NCI-H345 treated with DMSO at 0.1 percent for 48 hours (cell line): Measurements from ENCODE around the gene GAS2L2.
A peak's percentile ranks its signal among the peaks of the same experiment; 100 is the strongest.

Source experiments
- DNase-seq: peaks from one replicate; lab custom pipeline; 2025; ENCODE audit not compliant: unreplicated experiment; lab: John Stamatoyannopoulos, UW

GAS2L2 gene

DNA sequence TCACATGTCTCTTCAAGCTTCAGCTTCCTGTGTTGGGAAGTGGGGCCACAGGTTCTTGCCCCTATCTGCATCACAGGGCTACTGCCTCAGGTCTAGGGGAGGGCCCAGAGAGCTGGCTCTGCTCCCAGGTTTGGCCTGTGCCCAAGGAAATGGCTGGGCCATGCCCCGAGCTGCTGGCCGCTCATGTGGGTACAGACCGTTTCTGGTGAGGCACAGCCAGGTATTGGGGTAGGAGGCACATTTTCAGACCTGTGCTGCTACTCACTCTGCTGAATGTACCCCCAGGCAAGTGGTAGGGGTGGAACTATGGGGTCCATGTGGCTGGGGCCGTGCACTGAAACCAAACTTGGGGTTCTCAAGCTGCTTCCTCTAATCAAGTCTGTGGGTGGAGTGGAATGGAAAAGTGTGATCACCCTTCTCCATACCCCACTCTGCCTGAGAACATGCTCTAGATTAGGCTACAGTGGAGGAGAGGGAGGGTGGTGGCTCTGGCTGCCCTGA, 4.6 kb downstream of the GAS2L2 start:
- no peak for DNase-seq

DNA sequence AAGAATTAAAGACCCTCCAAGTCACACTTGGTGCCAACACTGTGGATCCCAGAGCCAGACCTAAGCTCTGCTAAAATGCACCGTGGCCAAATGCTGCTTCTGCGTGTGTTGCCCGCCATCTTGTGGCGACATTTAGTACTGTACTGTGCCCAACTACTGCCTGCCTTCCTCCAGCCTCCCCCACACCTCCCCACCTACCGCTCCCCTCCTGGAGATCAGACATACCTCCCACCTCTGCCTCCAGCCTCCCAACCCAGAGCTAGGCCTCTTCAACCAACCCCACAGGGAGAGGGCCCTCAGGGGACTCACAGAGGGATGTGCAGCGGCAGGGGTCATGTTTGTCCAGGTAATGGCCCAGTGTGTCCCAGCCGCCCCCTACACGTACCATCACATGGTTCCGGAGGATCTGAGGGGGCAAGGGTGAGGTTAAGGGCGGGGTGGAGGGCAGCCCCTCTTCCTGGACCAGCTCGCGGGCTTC, 5.5 kb downstream of the GAS2L2 start:
- peak; percentile 52 for DNase-seq

DNA sequence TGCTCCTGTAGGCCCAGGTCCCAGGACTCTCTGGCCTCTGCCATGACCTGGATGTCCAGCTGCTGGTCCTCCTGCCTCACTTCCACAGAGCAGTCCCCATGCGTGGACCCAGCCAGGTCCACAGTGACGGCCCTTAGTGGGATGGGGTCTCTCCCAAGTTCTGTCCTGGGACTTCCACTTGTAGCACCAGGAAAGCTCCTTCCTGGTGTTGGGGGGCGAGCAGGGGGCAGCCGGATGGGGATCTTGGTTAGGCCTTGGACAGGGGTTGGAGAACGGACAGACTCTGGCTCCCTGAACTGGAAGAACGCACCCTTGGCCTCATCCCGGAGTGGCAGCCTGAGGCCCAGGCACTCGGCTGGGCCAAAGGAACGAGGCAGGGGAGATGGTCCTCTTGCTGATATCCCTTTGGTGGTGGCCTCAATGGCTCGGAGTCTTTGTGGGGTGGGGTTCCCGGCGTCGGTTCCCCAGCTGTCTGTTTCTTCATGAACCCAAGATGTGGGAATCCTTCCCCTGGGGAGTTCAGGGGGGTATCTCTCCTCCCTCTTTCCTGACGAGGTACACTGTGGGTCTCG, 7.2 kb downstream of the GAS2L2 start:
- DNase-seq, result no peak

DNA sequence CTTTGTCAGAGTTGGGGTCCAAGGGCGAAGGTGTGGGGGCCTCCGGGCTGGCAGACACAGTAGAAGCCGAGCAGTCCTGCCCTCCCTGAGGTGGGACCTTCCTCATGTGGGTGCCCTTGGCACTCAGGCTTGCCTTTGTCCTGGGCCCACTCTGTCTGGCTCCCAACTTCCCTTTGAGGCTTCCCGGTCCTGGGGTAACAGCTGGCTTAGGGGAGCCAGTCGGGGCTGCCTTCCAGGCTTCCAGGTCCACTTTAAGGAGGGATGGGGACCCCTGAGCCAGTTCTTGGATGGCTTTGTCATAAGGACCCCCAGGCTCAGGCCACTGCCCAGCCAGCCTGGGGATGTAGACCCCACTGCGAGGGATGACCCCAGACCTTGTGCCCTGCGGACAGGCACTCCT, 7.8 kb downstream of the GAS2L2 start:
- no peak for DNase-seq

DNA sequence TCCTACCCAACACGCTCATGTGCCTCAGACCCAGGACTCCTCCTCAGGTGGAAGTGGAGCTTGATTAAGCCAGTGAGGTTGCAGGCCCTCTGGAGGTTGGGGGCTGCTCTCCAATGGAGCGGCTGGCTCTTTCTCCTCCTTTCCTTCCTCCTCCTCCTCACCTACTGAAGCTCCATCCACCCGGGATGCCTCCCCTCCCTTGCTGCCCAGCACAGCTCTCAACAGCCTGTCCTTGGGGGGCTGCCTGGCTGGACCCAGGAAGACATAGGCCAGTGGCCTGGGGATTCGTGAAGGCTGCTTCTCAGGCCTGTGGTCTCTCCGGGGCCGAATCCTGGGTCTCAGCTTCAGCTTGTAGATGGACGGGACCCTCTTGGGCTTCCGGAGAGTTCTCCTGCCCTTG, 8.2 kb downstream of the GAS2L2 start:
- DNase-seq, result no peak

DNA sequence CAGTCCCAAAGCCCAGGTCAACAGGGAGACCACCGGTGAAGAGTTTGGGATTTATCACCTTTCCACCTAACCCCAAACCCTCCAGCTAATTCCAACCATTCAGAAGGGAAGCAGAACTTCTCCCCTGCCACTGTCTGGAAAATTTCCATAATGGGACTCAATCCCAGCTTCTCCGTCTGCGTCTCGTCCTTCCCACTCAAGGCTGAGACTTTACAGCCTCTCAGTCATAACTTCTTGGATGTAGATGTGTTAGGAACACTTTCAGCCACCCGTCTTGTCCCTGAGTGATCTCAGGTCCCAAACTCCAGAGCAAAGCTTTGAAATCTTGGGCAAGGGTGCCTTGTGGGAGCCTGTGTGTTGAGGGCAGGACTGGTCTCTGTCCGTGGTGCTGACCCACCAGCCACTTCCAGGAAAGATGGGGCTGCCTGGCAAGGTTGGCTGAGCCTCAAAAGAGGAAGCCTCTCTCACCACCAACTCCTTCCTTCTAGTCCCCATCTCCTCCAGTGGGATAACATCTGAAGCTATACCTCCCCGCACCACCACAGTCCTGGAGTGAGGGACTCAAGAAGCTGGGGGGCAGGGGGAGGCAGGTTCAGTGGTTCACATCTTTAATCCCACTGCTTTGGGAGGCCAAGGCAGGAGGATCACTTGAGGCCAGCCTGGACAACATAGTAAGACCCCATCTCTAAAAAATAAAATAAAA, 9.3 kb downstream of the GAS2L2 start:
- DNase-seq, result no peak

DNA sequence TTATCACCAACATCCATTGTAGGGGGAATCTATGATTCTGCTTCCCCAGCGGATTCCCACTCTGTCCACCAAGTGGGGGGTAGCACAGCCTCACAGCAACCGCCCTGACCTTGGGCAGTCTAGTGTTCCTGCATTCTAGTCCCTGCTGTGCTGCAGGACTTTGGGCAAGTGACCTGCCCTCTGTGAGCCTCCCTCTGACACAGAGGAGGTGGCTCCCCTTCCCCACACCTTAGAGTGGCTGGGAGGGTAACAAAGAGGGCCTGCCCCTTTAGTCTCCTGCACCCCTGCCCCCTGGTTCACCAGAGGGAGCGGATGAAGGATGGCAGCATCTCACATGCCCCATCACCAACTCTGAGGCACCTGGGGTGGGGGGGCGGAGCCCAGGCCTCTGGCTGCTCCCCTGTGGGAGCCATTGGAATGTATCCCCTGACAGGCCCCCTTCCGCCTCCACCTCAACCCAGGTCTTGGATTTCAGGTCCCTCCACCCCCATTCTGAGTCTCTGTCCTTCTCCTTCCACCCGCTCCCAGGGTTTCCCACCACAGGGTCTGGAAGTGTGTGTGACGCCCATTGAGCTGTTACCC, 10.1 kb downstream of the GAS2L2 start:
- DNase-seq, result no peak

DNA sequence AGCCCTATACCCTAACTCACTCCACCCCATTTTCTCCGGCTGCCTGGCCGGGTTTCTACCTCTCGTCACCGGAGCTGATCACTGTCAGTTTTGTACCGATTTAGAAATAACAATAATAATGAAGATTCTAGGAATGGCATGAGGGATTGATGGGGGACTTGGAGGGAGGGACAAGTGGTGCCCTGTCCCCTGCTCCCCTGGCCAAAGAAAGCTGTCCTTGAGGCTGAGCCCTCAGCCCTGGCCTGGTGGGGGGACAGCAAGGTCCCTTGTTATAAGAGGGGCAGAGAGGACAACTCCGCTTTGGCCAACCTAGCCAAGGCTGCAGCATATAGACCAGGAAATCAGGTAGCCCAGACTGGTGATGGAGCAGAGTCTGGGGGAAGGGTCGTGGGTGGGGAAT, 10.5 kb downstream of the GAS2L2 start:
- no peak for DNase-seq

DNA sequence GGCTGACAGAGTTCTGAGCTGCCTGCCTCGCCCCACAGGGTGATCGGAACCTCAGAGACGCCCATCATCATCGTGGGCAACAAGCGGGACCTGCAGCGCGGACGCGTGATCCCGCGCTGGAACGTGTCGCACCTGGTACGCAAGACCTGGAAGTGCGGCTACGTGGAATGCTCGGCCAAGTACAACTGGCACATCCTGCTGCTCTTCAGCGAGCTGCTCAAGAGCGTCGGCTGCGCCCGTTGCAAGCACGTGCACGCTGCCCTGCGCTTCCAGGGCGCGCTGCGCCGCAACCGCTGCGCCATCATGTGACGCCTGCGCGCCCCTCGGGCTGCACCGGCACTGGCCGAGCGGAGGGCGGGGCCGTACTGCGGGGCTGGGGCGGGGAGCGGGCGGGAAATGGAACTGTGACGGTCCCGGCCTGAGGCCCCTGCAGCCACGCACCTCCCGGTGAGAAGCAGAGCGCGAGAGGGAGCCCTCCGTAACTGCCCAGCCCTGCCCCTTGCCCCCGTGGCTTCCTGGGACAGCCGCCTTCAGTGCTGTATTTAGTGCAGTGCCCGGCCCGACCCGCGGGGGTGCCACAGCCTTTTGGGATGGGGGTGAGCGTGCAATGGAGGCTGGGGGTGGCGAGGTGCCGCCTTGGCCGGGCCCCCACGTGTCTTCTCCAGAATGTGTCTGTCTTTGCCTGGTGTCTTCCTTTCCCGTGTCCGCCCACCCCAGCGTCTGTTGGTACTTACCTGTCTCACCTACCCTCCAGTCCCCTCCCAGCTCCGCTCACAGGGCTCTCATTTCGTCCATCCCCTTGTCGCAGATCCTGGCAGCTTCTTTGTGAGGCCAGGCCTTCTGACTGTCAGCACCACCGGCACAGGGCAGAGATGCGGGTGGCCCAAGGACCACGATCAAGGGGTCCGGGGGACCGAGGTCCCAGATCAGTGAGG, 11.8 kb downstream of the GAS2L2 start:
- no peak for DNase-seq

DNA sequence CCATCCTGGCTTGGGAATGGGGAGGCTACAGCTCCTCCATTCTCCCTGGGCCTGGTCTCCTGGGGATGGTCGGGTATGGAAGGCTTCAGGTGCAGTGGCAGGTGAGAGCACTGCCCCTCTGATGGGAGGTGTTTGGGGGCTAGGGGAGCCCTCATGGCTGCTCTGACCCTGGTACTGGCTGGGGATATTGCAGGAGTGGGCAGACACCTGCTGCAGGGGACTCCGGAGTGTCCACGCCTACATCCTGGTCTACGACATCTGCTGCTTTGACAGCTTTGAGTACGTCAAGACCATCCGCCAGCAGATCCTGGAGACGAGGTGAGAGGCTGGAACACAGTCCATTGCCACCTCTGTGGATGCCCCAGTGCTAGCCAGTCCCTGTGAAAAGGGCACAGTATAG, 12.8 kb downstream of the GAS2L2 start:
- no peak for DNase-seq

DNA sequence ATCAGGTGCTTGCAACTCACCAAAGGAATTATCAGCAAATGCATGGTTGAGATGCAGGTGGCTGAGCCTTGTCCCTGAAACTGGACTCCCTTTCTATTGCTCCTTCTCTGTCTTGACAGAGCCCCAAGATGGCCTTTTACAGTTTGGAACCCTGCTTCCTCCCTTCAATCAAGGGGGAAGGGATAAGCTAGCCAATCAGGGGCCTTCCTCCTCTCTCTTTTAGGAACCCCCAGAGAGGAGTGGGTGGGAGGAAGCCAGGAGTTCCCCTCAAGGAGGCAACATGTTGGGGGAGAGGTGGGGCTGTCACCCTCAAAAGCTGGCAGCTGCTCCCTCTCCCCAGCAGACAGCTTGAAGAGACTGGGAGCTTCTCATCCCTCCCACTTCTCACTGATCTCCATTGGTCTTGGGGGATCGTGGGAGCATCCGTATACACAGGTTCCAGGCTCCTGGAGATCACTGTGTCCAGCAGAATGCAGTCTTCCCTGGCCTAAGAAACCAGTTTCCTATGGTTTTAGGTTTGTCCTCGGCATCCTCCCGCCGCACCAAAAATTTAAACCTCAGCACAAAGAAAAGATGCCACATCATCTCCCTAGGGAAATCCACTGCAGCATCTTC, 14.4 kb downstream of the GAS2L2 start:
- DNase-seq, result no peak

DNA sequence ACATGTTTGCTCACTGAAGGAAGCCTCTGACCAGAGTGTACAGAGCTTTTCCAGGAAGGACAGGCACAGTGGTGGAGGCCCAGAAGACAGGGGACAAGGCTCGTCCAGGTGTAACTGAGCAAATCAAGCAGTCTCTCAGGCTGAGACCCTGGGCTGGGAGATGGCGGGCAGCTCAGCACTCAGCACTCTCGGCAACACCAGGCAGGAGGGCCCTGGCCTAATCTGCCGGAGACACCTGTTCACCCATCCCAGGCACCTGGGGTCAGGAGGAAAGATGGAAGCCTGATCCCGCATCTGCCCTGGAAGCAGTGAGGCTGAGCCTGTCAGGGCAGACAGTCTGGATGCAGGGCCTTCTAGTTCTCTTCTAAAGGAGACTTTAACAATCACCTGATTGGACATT, 16.8 kb downstream of the GAS2L2 start:
- DNase-seq, result no peak

DNA sequence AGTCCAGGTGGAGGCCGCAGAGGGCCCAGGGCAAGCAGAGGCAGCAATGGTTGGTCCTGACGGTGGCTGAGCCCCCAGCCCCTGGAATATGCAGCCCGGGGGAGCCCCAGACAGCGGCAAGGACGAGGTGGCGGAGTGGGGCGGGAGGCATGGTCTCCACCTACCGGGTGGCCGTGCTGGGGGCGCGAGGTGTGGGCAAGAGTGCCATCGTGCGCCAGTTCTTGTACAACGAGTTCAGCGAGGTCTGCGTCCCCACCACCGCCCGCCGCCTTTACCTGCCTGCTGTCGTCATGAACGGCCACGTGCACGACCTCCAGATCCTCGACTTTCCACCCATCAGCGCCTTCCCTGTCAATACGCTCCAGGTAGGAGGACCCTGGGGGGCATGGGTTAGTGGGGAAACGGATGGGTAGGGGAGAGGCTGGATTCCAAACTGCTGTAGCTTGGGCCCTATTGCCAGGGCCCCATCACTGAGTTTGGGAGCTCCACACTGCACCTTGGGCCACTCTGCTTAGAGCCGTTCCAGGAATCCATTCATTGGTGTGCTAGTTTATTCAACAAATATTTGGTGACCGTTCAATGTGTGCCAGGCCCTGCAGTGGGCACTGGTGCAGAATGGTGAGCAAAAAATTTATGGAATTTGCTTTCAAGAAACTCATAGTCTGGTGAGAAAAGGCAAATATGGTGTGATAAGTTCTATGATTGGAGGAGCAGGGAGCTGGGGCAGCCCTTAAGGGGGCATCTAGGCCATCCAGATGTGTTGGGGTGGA, 17.8 kb downstream of the GAS2L2 start:
- no peak for DNase-seq

DNA sequence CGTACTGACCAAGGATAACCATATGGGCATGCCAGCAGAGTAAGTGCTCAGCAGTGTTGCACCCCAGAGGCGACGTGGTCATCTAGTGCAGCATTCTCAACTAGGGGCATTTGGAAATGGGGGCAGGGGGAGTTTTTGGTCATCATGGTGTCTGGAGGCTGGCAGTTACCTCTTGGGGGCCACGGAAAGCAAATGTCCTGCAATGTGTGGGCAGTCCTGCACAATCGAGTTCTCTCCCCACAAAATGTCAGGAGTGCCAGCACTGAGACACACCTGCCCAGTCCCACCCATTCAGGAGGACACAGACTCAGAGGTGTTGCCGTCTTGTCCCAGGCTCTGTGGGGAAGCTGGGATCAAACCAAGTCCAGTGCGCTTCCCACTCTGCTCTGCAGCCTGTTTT, 18.6 kb downstream of the GAS2L2 start:
- no peak for DNase-seq

DNA sequence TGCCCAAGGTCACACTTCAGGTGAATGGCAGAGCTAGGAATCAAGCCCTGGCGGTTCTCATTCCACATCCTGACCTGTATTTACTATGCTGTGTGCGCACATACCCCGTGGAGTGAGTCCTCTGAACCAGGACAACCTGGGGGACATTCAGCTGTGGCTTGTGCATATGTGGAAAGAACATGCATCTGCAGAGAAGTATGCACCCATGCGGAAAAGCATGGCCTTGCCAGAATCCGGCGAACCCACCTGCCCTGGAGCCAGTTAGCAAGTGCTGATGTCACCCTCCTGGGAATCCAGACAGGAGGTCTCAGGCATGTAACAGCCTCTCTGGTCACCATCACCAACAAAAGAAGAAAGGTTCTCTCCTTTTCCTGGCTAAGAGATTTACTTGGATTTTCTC, 19.7 kb downstream of the GAS2L2 start:
- no peak for DNase-seq

DNA sequence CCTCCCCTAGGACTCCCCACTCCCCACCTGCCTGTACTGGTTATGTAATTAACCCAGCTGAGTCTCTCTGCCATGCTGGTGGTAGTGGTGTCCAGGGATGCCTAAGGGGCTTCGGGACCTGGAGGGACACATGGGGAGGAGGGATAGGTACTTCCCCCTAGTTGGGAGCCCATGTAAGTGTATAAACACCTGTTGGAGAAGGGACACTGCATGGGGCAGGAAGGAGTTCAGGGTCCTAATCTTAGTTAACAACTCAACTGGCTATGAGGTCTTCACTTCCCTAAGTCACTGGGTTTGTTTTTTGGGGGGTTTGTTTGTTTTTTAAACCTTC, 20.3 kb downstream of the GAS2L2 start:
- DNase-seq, result no peak

DNA sequence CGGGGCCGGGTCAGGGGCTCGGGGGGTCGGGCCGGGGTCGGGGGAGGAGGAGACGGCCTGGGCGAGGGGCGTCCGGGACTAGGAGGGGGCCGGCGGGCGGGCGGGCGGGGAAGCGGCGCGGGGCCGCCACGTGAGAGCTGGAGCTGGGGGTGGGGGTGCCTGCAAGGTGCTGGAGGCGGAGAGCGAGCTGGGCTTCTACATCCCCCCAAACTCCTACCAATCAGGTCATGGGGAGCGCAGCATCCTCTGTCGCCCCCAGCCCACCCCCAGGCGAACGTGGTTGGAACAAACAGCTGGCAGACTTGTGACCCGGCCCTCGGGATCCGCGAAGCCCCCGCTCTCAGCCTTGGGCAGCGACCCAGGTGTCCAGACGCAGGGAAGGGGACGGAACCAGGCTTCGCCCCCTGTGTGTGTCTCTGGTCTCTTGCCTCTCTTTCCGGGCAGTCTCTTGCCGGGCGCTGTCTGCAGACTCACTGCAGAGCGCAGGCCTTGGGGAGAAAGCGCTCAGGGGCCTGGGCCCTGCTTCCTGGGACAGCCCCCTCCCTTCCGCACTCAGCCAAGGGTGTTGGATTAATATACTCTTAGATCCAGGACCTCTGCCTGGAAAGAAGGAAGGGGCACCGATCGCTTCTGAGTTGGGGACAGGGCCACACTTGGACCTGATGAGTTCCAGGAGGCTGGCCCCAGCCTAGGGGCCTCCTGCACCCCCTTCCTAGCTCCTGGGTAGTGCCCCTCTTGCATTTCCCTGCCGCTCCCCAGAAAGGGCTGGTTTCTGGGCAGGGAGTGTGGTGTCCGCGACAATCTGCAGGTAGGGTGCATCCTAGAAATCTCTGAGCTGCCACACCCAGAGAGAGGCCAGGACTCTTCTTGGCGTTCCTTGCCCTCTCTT, 20.9 kb downstream of the GAS2L2 start:
- no peak for DNase-seq

DNA sequence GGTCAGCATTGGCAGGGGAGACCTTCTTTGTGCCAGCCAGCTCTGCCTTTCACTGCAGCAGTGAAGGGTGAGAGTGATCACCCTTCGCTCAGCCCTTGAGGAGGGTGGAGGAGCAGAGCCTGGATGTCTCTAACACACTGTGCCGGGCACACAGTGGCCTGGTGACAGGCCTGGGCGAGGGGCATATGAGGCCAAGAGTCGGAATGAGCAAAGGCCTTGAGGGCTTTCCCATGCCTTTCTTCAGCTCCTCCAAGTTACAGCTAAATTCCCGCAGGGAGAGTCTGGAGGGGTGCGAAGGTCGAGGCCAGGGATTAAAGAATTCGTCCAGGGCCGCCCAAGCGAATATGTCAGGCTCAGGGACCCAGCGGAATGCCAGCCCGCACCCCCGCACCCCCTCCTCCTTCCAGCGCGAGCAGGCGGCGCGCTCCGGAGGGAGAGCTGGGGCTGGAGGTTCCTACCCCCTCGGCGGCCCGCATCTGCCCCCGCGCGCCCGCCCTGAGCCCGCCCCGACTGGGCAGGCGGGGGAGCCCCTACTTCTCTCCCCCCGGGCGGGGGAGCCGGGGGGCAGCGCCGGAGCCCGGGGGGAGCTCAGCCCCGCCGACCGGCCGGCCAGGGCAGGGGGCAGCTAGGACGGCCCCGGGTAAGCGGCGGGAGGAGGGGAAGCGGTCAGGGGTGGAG, 21.7 kb downstream of the GAS2L2 start, which contains the start of gene RASL10B:
RASL10B (plus strand) TSS at position 401 of the 678 bp plus-strand sequence. CDS start 3,546 bp downstream, outside the sequence.
- no peak for DNase-seq
